Cerebellar cortex (tissue), 1 donor: ENCODE measurements around the gene TPST1.
"Not testable (repeated sequence)": the region's sequence is repeated elsewhere in the genome, so short reads cannot be mapped to it uniquely, and the experiment has no call there.

Experiments
- DNase-seq: peaks from one replicate; pipeline ENCODE4 v3.0.0-alpha.2; 2015; ENCODE audit warnings: low spot score

Gene TPST1

DNA sequence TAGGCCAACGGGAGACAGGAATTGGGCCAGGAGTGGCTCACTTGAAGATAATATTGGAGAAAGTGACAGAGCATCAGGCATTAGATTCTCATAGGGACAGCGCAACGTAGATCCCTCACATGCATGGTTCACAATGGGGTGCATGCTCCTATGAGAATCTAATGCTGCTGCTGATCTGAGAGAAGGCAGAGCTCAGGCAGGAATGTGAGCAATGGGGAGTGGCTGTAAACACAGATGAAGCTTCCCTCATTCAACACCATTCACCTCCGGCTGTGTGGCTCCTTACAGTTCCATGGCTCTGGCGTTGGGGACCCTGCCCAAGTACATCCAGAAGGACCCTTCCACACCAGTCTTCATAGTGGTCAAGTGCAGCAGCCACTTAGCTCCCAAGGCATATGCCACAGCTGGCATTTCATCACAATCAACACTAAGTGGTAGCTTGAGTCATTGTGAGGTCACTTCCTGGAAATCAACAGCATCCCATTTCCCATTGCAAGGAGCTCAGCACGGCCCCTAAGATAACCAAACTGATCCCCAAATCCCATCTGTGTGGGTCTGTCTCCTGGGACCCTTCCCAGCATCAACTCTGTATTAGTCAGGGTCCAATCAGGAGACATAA lies 174.5 kb downstream of the TPST1 start:
- no peak for DNase-seq

DNA sequence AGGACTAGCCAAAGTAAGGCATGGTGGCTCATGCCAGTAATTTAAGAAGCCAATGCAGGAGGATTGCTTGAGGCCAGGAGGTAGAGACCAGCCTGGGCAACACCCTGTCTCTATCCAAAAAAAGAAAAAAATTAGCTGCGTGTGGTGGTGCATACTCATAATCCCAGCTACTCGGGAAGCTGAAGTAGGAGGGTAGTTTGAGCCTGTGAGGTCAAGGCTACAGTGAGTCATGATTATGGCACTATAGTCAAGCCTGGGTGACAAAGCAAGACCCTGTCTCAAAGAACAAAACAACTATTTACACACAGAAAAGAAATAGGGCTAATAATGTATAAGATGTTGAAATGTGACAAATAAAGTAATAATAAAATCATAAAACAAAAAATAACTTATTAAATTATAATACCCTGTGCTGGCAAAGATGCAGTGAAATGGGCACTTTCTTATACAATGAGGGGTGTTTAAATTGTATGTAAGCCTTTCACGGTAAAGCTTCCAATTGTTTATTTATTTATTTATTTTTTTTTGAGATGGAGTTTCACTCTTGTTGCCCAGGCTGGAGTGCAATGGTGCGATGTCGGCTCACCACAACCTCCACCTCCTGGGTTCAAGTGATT lies 175.2 kb downstream of the TPST1 start:
- no peak for DNase-seq

DNA sequence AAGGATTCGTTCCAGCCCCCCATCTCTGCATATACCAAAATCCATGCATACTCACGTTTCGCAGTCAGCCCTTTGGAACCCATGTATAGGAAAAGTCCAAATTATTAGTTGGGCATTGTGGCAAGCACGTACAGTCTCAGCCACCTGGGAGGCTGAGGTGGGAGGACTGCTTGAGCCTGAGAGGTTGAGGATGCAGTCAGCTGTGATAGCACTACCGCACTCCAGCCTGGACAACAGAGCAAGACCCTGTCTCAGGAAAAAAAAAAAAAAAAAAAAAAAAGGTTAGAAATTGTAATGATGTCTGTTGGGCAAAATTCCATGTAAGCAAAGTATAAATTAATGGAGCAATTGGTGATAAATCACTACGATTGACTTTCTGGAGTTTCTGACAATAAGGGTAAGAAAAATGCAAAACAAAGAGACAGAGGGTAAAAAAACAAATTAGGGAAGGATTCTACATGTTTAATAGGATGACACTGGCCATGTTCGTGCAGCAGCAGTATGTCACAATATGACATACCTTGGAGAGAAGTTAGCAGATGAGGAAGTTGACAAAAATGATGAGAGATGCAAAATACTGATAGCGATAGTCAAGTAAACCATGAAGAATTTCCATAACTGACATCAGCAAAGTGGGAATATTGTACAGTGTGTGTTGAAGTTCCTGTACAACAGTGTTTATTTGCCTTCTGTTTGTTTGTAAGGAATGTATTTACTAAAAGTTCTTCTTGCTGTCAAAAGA lies 177.2 kb downstream of the TPST1 start:
- DNase-seq = not testable (repeated sequence)

DNA sequence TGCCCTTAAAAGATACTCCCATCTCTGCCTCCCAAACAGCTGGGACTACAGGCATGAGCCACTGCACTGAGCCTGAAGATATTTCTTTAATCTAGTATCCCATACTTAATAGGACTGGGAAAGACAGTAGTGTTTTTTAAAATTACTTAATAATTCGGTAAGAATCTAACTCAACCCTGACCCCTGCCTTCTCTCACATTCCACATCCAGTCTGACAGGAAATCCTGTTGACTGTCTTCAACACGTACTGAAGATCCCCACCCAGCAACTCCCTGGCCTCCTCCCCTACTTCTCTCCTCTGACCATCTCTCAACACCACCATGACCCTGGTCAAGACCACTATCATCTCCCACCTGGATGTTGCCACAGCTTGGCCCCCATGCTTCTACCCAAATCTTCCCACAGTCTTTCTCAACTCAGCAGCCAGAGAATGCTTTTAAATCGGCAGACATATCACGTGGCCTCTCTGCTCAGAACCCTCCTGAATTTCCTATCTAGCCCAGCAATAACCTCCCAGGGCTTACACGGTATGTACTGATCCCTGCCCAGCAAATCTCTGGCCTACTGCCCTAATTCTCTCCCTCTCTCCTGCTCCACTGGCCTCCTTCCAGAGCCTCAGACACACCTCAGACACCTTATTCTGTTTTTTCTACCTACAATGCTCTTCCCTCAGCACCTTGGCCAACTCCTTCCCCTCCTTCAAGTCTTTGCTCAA lies 180.2 kb downstream of the TPST1 start:
- peak; percentile 24 for DNase-seq

DNA sequence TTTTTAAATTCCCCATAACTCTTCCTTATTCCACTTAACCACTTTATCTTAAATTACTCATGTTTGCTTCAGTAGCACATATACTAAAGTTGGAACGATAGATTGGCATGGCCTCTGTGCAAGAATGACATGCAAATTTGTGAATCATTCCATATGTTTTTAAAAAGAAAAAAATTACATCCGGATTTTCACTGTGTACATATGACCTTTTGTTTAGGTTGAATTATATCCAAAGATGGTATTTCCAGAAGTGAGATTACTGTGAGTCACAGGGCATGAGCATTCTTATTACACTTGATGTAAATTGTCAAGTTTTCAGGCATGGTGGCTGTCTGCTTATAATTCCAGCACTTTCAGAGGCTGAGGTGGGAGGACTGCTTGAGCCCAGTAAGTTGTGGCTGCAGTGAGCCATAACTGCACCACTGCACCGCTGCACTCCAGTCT lies 190.0 kb downstream of the TPST1 start:
- not testable (repeated sequence) for DNase-seq

DNA sequence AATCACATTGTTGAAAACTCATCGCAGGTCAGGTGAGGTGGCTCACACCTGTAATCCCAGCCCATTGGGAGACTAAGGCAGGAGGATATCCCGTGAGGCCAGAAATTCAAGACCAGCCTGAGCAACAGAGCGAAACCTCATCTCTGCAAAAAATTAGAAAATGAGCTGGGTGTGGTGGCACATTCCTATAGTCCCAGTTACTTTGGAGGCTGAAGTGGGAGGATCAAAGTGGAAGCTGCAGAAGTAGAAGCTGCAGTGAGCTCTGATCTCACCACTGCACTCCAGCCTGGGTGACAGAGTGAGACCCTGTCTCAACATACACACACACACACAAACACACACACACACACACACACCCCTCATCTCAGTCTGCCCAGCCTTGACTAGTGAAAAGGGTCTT lies 190.9 kb downstream of the TPST1 start:
- not testable (repeated sequence) for DNase-seq

DNA sequence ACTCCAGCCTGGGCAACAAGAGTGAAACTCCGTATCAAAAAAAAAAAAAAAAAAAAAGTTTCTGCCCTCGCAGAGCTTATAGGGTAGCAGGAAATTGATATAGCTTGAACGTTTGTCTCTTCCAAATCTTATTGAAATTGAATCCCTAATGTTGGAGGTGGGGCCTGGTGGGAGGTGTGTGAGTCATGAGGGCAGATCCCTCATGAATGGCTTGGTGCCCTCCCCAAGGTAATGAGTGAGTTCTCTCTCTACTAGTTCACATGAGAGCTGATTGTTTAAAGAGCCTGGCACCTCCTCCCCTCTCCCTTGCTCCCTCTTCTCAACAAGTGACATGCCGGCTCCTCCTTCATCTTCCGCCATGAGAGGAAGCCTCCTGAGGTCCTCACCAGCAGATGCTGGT lies 193.7 kb downstream of the TPST1 start:
- DNase-seq = not testable (repeated sequence)

DNA sequence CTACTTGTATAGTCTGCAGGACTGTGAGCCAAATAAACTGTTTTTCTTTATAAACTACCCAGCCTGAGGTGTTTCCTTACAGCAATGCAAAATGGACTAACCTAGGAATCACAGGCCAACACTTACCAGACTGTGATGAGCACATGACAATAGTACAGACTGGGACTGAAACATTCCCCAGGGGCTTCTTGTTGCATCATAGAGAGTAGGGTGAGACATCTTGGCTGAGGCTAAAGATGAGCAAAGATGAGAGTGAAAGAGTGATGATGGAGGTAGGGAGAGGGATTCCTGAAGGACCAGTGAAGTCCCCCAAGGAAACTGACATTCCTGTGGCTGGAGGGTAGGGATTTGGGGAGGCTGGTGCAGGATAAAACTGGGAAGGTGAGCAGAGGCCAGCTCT lies 194.4 kb downstream of the TPST1 start:
- DNase-seq = no peak

DNA sequence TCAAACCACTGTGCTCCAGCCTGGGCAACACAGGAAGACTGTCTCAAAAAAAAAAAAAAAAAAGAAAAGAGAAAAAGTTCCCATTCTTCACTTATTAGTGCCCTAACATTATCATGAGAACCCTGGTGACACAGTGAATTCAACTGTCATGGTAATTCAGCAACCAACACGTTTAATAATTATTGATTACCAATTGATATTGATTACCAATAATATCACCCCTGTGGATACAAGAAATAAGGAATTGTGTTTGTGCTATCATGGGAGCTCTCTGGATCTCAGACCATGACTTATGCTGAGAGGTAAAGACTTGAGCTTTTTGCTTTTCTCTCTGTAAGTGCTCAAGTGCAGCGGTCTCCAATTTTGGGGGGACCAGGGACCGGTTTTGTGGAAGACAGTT lies 195.3 kb downstream of the TPST1 start:
- no peak for DNase-seq

DNA sequence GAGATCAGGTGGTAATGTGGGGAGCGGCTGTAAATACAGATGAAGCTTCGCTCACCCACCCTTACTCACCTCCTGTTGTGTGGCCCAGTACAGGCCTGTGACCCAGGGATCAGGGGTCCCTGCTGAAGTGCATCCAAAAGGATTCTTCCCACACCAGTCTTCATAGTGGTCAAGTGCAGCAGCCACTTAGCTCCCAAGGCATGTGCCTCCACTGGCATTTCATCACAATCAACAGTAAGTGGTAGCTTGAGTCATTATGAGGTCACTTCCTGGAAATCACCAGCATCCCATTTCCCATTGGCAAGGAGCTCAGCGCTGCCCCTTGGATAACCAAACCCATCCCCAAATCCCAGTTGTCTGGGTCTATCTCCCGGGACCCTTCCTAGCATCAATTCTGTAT lies 196.0 kb downstream of the TPST1 start:
- not testable (repeated sequence) for DNase-seq

DNA sequence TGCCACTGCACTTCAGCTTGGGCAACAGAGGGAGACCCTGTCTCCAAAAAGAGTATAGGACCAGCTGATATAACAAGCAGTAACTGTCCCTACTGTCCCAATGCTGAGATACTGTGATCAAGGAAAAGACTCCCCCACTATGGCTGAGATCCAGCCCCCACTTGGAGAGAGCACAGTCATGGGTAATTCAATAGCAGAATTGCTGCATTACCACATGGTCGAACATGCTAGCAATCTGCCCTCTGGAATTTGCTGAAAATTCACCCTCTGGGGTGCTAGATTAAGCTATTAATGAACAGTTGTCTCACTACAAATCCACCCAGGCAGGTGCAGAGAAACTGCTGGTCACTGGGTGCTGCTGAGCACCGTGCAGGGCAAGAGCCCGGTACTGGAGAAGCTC lies 196.8 kb downstream of the TPST1 start:
- DNase-seq = not testable (repeated sequence)

DNA sequence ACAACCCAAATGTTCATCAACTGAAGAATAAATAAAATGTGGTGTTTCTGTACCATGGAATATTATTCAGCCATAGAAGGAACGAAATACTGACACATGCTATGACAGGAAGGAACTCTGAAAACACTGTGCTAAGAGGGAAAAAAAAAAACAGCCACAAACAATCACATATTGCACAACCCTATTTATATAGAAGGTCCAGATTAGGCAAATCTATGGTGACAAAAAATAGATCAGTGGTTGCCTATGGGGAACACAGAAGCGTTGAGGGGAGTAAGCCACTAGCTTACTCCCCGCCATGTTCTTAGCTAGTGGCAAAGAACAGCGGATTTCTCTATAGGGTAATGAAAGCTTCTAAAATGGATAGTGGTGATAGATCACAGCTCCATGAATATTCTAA lies 198.4 kb downstream of the TPST1 start:
- DNase-seq = no peak

DNA sequence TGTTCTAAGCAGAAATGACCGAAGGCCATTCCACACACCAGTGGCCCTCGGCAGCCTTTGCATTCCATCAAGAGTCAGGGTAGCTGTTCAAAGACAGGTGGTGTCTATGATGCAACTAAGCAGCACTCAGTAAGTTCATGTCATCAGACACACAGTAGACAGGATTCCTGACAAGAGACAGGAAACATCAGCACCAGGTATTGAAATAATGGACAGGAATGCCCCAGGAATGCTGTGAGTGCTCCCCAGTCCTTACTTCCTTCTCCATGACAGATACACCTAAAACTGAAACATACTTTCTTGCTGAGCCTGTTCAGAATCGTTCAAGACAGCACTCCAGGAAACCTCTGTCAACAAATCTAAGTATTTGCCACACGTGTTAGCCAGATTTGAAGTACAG lies 204.4 kb downstream of the TPST1 start:
- DNase-seq = no peak
